D721Med (cell line): Measurements from ENCODE around the gene KCNQ2.
A peak's percentile ranks its signal among the peaks of the same experiment; 100 is the strongest.

Source experiments
- DNase-seq: peaks from one replicate; pipeline ENCODE4 v3.0.0; 2011; ENCODE audit warnings: low spot score; ENCODE audit not compliant: insufficient read length
- FAIRE-seq: peaks from 2 replicates; lab custom pipeline; 2011; peaks lifted over from hg19 to GRCh38; lab: Jason Lieb, UNC
- CTCF ChIP-seq: IDR thresholded peaks from 2 replicates; pipeline ENCODE4 v1.5.1; 2012; ENCODE audit warnings: mild to moderate bottlenecking, control low read depth; ENCODE audit not compliant: insufficient read depth; ENCODE audit errors: missing control alignments

Gene KCNQ2

GRCh38 chr20:63505723-63506122 is 33.3 kb upstream of the KCNQ2 start:
- FAIRE-seq, result no peak
- TF ChIP-seq CTCF, result no peak
- no peak for DNase-seq

DNA sequence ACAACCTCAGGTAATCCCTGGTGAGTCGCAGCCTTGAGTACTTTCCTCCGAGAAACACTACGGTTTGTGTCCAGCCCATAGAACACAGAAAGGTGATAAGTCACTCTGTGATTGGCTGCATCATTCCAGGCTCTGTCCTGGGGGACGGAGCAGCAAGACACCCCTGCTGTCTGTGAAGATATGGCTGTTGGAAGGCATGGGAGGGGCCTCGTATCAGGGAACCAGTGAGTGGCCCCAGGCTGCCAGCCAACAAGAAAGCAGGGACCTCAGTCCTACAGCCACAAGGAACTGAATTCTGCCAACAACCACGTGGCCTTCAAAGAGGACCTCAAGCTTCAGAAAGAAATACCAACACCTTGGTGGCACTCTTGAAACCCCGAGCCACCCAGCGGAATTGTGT is 32.8 kb upstream of the KCNQ2 start:
- DNase-seq (no peak), FAIRE-seq (no peak)
- no peak for TF ChIP-seq CTCF

- DNase-seq (no peak), FAIRE-seq (no peak)
- TF ChIP-seq CTCF, result no peak
These were observed 32.2 kb upstream of the KCNQ2 start for GRCh38 chr20:63504642-63505041.

- DNase-seq (no peak), FAIRE-seq (no peak)
- no peak for TF ChIP-seq CTCF
These were observed 31.1 kb upstream of the KCNQ2 start for GRCh38 chr20:63503524-63503923.

DNA sequence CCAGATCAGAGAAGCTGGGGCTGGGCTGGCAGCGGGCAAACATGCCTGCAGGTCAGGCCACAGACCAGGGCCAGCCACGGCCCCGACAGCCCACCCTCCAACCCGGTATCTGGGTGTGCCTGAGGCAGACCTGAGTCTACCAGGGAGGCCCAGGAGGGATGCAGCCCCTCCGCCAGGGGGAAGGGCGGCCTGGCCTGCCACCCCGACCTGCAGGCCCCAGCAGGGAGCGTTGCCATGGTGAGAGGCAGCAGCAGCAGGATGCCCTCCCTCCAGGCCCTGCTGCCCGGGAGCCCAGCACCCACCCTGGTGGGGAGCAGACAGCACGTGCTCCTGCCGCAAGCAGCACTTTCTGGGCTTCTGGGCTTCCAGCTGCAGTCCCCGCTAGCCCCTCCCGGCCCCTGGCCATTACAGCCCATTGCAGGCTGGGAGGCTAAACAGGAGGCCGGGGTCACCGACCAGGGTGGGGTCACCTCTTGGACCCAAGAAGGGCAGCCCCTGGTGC is 30.3 kb upstream of the KCNQ2 start:
- FAIRE-seq (no peak), DNase-seq (no peak)
- TF ChIP-seq CTCF, result no peak

- DNase-seq (peak; percentile 94), FAIRE-seq (no peak)
- no peak for TF ChIP-seq CTCF
These were observed 29.6 kb upstream of the KCNQ2 start for GRCh38 chr20:63501818-63502670.
